IMR-90 (cell line): ENCODE measurements around the gene CLASP1. TPM values are rescaled to one million over a fixed set of nuclear protein-coding genes. Genes with fewer than 3 reads are reported as not detected.

ENCODE experiments used
- ATAC-seq: fragments of 200-7000 bp; cut with Tn5 transposase; 2 replicates; pipeline ENCODE4 v1.9.1; 2020; ENCODE audit warnings: low read depth, mild to moderate bottlenecking, moderate library complexity
- BruUV-seq: library from RNA; stranded (reverse); fragments of 400-500 nt; replicated peaks from 2 replicates; lab custom pipeline; 2021; lab: Mats Ljungman, UMichigan
- CTCF ChIA-PET: fragments of 300-600 bp; formaldehyde crosslinking; extraction: SDS; loops from one replicate; lab custom pipeline; 2021; ENCODE audit warnings: antibody characterized with exemption; lab: Yijun Ruan, JAX
- POLR2A ChIA-PET: fragments of 300-600 bp; sonication (Branson Sonifier 250); formaldehyde crosslinking; loops from one replicate; lab custom pipeline; 2022; ENCODE audit warnings: antibody characterized with exemption; ENCODE audit not compliant: unreplicated experiment; lab: Charles Lee
- DNase-seq: peaks from one replicate; pipeline ENCODE4 v3.0.0; 2013
- H2AFZ ChIP-seq: replicated peaks from 2 replicates; pipeline ENCODE3; 2013; ENCODE audit warnings: low read length, mild to moderate bottlenecking; ENCODE audit not compliant: poor library complexity
- H2AK5ac ChIP-seq: 2 replicates; pipeline ENCODE4 v1.6.1; 2013; ENCODE audit warnings: low read depth, low read length, inconsistent platforms
- H2AK9ac ChIP-seq: replicated peaks from 2 replicates; pipeline ENCODE3; 2013; ENCODE audit warnings: mild to moderate bottlenecking, low read depth, low read length, moderate library complexity; ENCODE audit not compliant: poor library complexity
- H2BK120ac ChIP-seq: 2 replicates; pipeline ENCODE4 v1.6.1; 2013; ENCODE audit warnings: low read depth, low read length, inconsistent platforms
- H2BK15ac ChIP-seq: 3 replicates; pipeline ENCODE4 v1.6.1; 2013; ENCODE audit warnings: low read depth, low read length, inconsistent platforms
- H2BK20ac ChIP-seq: 2 replicates; pipeline ENCODE4 v1.6.1; 2013; ENCODE audit warnings: low read depth, mild to moderate bottlenecking, inconsistent platforms, low read length, moderate library complexity
- H2BK5ac ChIP-seq: 2 replicates; pipeline ENCODE4 v1.6.1; 2013; ENCODE audit warnings: mild to moderate bottlenecking, low read depth, low read length, inconsistent platforms; ENCODE audit not compliant: poor library complexity, severe bottlenecking
- H3K14ac ChIP-seq: replicated peaks from 2 replicates; pipeline ENCODE4 v1.6.1; 2013; ENCODE audit warnings: low read depth, low read length, inconsistent platforms
- H3K18ac ChIP-seq: 2 replicates; pipeline ENCODE4 v1.6.1; 2013; ENCODE audit warnings: low read depth, low read length, control low read depth
- H3K23ac ChIP-seq: 2 replicates; pipeline ENCODE4 v1.6.1; 2013; ENCODE audit warnings: low read depth, low read length, inconsistent platforms
- H3K27ac ChIP-seq: 2 replicates; pipeline ENCODE4 v1.5.1; 2013; ENCODE audit warnings: mild to moderate bottlenecking, control low read depth, low read length; ENCODE audit not compliant: insufficient read depth
- H3K27me3 ChIP-seq: 2 replicates; pipeline ENCODE4 v1.6.1; 2013; ENCODE audit warnings: low read length; ENCODE audit not compliant: control insufficient read depth, insufficient read depth
- H3K36me3 ChIP-seq: 2 replicates; pipeline ENCODE4 v1.6.1; 2013; ENCODE audit warnings: low read length, mixed read lengths; ENCODE audit not compliant: control insufficient read depth, insufficient read depth
- H3K4ac ChIP-seq: 2 replicates; pipeline ENCODE4 v1.6.1; 2013; ENCODE audit warnings: low read depth, low read length, inconsistent platforms
- H3K4me1 ChIP-seq: 2 replicates; pipeline ENCODE4 v1.6.1; 2013; ENCODE audit warnings: low read length, mixed read lengths; ENCODE audit not compliant: control insufficient read depth, insufficient read depth
- H3K4me2 ChIP-seq: 2 replicates; pipeline ENCODE4 v1.6.1; 2013; ENCODE audit warnings: low read depth, mild to moderate bottlenecking, control low read depth, low read length, moderate library complexity
- H3K4me3 ChIP-seq: 2 replicates; pipeline ENCODE4 v1.5.1; 2013; ENCODE audit warnings: low read depth, mild to moderate bottlenecking, control low read depth, low read length, moderate library complexity; ENCODE audit not compliant: insufficient read depth
- H3K56ac ChIP-seq: 2 replicates; pipeline ENCODE4 v1.6.1; 2013; ENCODE audit warnings: low read length, inconsistent platforms; ENCODE audit not compliant: insufficient read depth; ENCODE audit errors: extremely low read depth
- H3K79me1 ChIP-seq, 2 experiments: 2 replicates each; pipeline ENCODE4 v1.6.1; 2013; ENCODE audit warnings: low read length in 2 of 2, inconsistent platforms in 1 of 2, low read depth in 1 of 2
- H3K9ac ChIP-seq: 2 replicates; pipeline ENCODE4 v1.6.1; 2013; ENCODE audit warnings: low read depth, low read length, control low read depth
- H3K9me1 ChIP-seq: 2 replicates; pipeline ENCODE4 v1.6.1; 2013; ENCODE audit warnings: low read length, inconsistent platforms; ENCODE audit not compliant: insufficient read depth
- H3K9me3 ChIP-seq: 2 replicates; pipeline ENCODE4 v1.6.1; 2013; ENCODE audit warnings: low read length; ENCODE audit not compliant: control insufficient read depth, insufficient read depth
- H4K20me1 ChIP-seq: 2 replicates; pipeline ENCODE4 v1.6.1; 2013; ENCODE audit warnings: low read length, inconsistent platforms; ENCODE audit not compliant: insufficient read depth
- H4K5ac ChIP-seq: 2 replicates; pipeline ENCODE4 v1.6.1; 2013; ENCODE audit warnings: mild to moderate bottlenecking, low read depth, low read length, control low read depth
- H4K8ac ChIP-seq, 2 experiments: 2 replicates each; pipeline ENCODE4 v1.6.1; 2013; ENCODE audit warnings: low read depth in 2 of 2, low read length in 2 of 2, control low read depth in 1 of 2, inconsistent platforms in 1 of 2
- H4K91ac ChIP-seq: 2 replicates; pipeline ENCODE4 v1.6.1; 2013; ENCODE audit warnings: low read depth, low read length, inconsistent platforms; ENCODE audit not compliant: insufficient read depth
- BHLHE40 ChIP-seq: fragments of 150-350 bp; IDR thresholded peaks from 2 replicates; pipeline ENCODE4 v1.6.1; 2016; ENCODE audit warnings: mild to moderate bottlenecking, low read depth, low read length
- CEBPB ChIP-seq: IDR thresholded peaks from 2 replicates; pipeline ENCODE4 v1.6.1; 2012; ENCODE audit warnings: low read depth, low read length, improper control_type of control experiment
- FOS ChIP-seq: fragments of 150-350 bp; IDR thresholded peaks from 2 replicates; pipeline ENCODE4 v1.6.1; 2016; ENCODE audit warnings: low read depth, low read length
- MAFK ChIP-seq: IDR thresholded peaks from 2 replicates; pipeline ENCODE4 v1.6.1; 2012; ENCODE audit warnings: low read depth, low read length, improper control_type of control experiment
- MAZ ChIP-seq: IDR thresholded peaks from 2 replicates; pipeline ENCODE4 v1.6.1; 2012; ENCODE audit warnings: low read depth, mild to moderate bottlenecking, low read length, improper control_type of control experiment, moderate library complexity, borderline replicate concordance
- MXI1 ChIP-seq: IDR thresholded peaks from 2 replicates; pipeline ENCODE4 v1.6.1; 2012; ENCODE audit warnings: low read depth, mild to moderate bottlenecking, low read length, moderate library complexity, borderline replicate concordance
- RCOR1 ChIP-seq: IDR thresholded peaks from 2 replicates; pipeline ENCODE4 v1.6.1; 2012; ENCODE audit warnings: mild to moderate bottlenecking, low read length, improper control_type of control experiment; ENCODE audit not compliant: insufficient replicate concordance
- RFX5 ChIP-seq: IDR thresholded peaks from 2 replicates; pipeline ENCODE4 v1.8.0; 2012; ENCODE audit warnings: low read depth, mild to moderate bottlenecking, low read length, moderate library complexity
- SMC3 ChIP-seq: fragments of 150-350 bp; IDR thresholded peaks from 2 replicates; pipeline ENCODE4 v1.6.1; 2016; ENCODE audit warnings: low read depth, mild to moderate bottlenecking, antibody characterized with exemption, low read length, moderate library complexity
- WGBS, 2 experiments: methylation state at CpG; one replicate each; pipeline versions ENCODE4 v1.1.5 to v1.1.7; 2013; ENCODE audit warnings: missing lambda C conversion rate in 2 of 2; ENCODE audit not compliant: insufficient read length in 1 of 2; ENCODE audit errors: extremely low coverage in 2 of 2; 5-methylcytosine and 5-hydroxymethylcytosine counted together
- dilution Hi-C: fragments of 300-500 bp; cut with HindIII; formaldehyde crosslinking; loops from one replicate; pipeline ENCODE4 v1.14.3; 2018; ENCODE audit warnings: low sequenced_read_pairs; ENCODE audit not compliant: unreplicated experiment
- in situ Hi-C: fragments of 300-500 bp; cut with MboI; formaldehyde crosslinking; loops from 3 replicates; pipeline ENCODE4 v1.14.3; 2019; ENCODE audit warnings: low sequenced_read_pairs, inconsistent platforms, mixed read lengths
- intact Hi-C: fragments of 100-400 bp; cut with micrococcal nuclease; formaldehyde crosslinking; loops from 2 replicates; pipeline ENCODE4 v1.10.0; 2022
- polyA plus RNA-seq, 3 experiments: library from polyadenylated mRNA; depleted of rRNA; stranded (reverse); fragments of >200 nt; gene quantifications; 2 replicates each; pipeline ENCODE4 v1.2.3, GENCODE V29; 2012; ENCODE audit warnings: low replicate concordance in 1 of 3
- total RNA-seq: library from RNA; depleted of rRNA; stranded (reverse); fragments of >200 nt; gene quantifications from 2 replicates; pipeline ENCODE4 v1.2.3, GENCODE V29; 2012
- TF ChIP-seq, protein P1 (sequence below): fragments of 150-350 bp; IDR thresholded peaks from 2 replicates; pipeline ENCODE4 v1.6.1; 2016; ENCODE audit warnings: low read depth, mild to moderate bottlenecking, low read length, moderate library complexity, borderline replicate concordance
- TF ChIP-seq, protein P2 (sequence below): fragments of 150-350 bp; IDR thresholded peaks from 2 replicates; pipeline ENCODE4 v1.6.1; 2017; ENCODE audit warnings: mild to moderate bottlenecking, antibody characterized with exemption, low read length, low read depth
- TF ChIP-seq, protein P3 (sequence below): conservative IDR thresholded peaks from 2 replicates; pipeline ENCODE4 v1.5.1; 2012; ENCODE audit warnings: mild to moderate bottlenecking, low read depth, low read length, improper control_type of control experiment

CLASP1 gene
- total and polyA plus RNA-seq, 2 of the 4 experiments (the other 2 are of a cell fraction) = 12.3 to 33.7 TPM

DNA sequence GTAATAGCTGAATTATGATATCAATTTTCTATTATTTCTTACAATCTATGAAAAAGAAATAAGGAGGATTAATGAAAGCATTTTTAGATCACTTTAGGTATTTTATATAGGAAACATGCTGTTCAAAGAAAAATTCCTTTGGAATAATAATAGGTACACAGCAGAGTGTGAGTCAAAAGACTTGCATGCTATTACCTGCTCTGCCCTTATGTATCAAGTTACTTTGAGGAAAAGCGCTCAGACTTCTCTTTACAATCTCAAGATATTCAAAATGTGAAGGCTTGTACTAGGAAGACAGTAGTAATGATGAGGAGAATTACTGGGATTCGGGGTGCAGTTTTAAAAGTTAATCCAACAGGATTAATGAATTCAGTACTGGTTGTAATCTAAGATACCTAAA lies 147.7 kb downstream of the CLASP1 start:
- DNase-seq (no peak), ATAC-seq (no peak)
- Histone ChIP-seq H3K79me1 (peaks cover 10 to 50% of the 10 kb centered on the region in 2 experiments), H4K20me1 (peaks cover 18% of the 10 kb centered on the region; the same call in 1 of the 2 replicates), H3K27ac (no peak overlapping the region), H3K23ac (peak overlapping the region; percentile 52; the same call in 1 of the 2 replicates), H2BK5ac (peak overlapping the region; percentile 87), H3K9me1 (peaks cover 22% of the 10 kb centered on the region), H3K14ac (no peak overlapping the region), H4K8ac (no peak overlapping the region), H3K4me2 (peak overlapping the region; percentile 47; the same call in 1 of the 2 replicates), H3K56ac (no peak overlapping the region), H3K4ac (no peak overlapping the region), H3K9me3 (no peaks in the 10 kb centered on the region), H3K4me1 (peaks cover 17% of the 10 kb centered on the region), H3K18ac (peak overlapping the region; percentile 61; the same call in 1 of the 2 replicates), H3K36me3 (peaks cover 2% of the 10 kb centered on the region), H4K5ac (no peak overlapping the region; the same call in 1 of the 2 replicates), H2AFZ (no peak overlapping the region), H3K27me3 (no peaks in the 10 kb centered on the region), H3K9ac (no peak overlapping the region), H2AK5ac (no peak overlapping the region), H2BK120ac (no peak overlapping the region), H3K4me3 (no peak overlapping the region), H4K91ac (no peak overlapping the region), H2AK9ac (no peak overlapping the region), H2BK20ac (no peak overlapping the region), H2BK15ac (no peak overlapping the region)
- dilution Hi-C loops (no loop called here), in situ Hi-C loops (no loop called here), intact Hi-C loops (no loop called here)
- TF ChIP-seq FOS (no peak), MAFK (no peak), MXI1 (no peak), BHLHE40 (no peak), MAZ (no peak), RFX5 (no peak), CEBPB (no peak), SMC3 (no peak), RCOR1 (no peak)
- TF ChIP-seq, protein P1, sequence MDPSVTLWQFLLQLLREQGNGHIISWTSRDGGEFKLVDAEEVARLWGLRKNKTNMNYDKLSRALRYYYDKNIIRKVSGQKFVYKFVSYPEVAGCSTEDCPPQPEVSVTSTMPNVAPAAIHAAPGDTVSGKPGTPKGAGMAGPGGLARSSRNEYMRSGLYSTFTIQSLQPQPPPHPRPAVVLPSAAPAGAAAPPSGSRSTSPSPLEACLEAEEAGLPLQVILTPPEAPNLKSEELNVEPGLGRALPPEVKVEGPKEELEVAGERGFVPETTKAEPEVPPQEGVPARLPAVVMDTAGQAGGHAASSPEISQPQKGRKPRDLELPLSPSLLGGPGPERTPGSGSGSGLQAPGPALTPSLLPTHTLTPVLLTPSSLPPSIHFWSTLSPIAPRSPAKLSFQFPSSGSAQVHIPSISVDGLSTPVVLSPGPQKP = no peak
- TF ChIP-seq, protein P2, sequence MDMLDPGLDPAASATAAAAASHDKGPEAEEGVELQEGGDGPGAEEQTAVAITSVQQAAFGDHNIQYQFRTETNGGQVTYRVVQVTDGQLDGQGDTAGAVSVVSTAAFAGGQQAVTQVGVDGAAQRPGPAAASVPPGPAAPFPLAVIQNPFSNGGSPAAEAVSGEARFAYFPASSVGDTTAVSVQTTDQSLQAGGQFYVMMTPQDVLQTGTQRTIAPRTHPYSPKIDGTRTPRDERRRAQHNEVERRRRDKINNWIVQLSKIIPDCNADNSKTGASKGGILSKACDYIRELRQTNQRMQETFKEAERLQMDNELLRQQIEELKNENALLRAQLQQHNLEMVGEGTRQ = no peak
- TF ChIP-seq, protein P3, sequence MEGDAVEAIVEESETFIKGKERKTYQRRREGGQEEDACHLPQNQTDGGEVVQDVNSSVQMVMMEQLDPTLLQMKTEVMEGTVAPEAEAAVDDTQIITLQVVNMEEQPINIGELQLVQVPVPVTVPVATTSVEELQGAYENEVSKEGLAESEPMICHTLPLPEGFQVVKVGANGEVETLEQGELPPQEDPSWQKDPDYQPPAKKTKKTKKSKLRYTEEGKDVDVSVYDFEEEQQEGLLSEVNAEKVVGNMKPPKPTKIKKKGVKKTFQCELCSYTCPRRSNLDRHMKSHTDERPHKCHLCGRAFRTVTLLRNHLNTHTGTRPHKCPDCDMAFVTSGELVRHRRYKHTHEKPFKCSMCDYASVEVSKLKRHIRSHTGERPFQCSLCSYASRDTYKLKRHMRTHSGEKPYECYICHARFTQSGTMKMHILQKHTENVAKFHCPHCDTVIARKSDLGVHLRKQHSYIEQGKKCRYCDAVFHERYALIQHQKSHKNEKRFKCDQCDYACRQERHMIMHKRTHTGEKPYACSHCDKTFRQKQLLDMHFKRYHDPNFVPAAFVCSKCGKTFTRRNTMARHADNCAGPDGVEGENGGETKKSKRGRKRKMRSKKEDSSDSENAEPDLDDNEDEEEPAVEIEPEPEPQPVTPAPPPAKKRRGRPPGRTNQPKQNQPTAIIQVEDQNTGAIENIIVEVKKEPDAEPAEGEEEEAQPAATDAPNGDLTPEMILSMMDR = no peak
- ChIA-PET POLR2A (no interaction called here), CTCF (no interaction called here)
- WGBS, 2 experiments = no CpG with 5 or more reads among the region's 2 CpGs
- no TSS peak for BruUV-seq
